GM12878 (cell line): ENCODE results near the gene ABTB1.

ENCODE experiments used
- CTCF ChIP-seq, 3 experiments: IDR thresholded peaks in 2 of 3; conservative IDR thresholded peaks in 1 of 3; 2 replicates each; pipeline ENCODE4 v1.5.1; 2011; ENCODE audit warnings: low read depth in 3 of 3, low read length in 3 of 3, mild to moderate bottlenecking in 3 of 3, control low read depth in 2 of 3, moderate library complexity in 2 of 3, inconsistent platforms in 1 of 3, mixed read lengths in 1 of 3; ENCODE audit not compliant: control insufficient read depth in 2 of 3, insufficient read depth in 1 of 3; ENCODE audit errors: extremely low read depth in 1 of 3
- FOXM1 ChIP-seq: IDR thresholded peaks from 2 replicates; pipeline ENCODE4 v1.6.1; 2012; ENCODE audit warnings: low read depth, mild to moderate bottlenecking, inconsistent platforms, low read length, moderate library complexity
- MXI1 ChIP-seq: fragments of 150-350 bp; IDR thresholded peaks from 2 replicates; pipeline ENCODE4 v1.6.1; 2011; ENCODE audit warnings: low read depth, mild to moderate bottlenecking, inconsistent platforms, low read length, improper control_type of control experiment
- MYC ChIP-seq: IDR thresholded peaks from 2 replicates; pipeline ENCODE4 v1.6.1; 2011; ENCODE audit warnings: mild to moderate bottlenecking, low read length, moderate library complexity, inconsistent platforms; ENCODE audit not compliant: insufficient read depth, insufficient replicate concordance, insufficient read length, severe bottlenecking
- RELA ChIP-seq: fragments of 450-650 bp; IDR thresholded peaks from 2 replicates; pipeline ENCODE4 v1.8.0; 2014; ENCODE audit warnings: borderline replicate concordance; ENCODE audit not compliant: partially characterized antibody
- SMC3 ChIP-seq: IDR thresholded peaks from 2 replicates; pipeline ENCODE4 v1.6.1; 2011; ENCODE audit warnings: low read length, improper control_type of control experiment, borderline replicate concordance
- TCF12 ChIP-seq: IDR thresholded peaks from 2 replicates; pipeline ENCODE4 v1.6.1; 2011; ENCODE audit warnings: low read depth, mild to moderate bottlenecking, low read length

- TF ChIP-seq FOXM1 (no peak), SMC3 (no peak), MXI1 (no peak), TCF12 (no peak), MYC (no peak), CTCF (IDR thresholded peaks at IDR 0.05 in 2 of 3, conservative IDR thresholded peaks at IDR 0.05 in 1 of 3; ENCODE audit: control insufficient read depth in 2 of 3, extremely low read depth in 1 of 3, insufficient read depth in 1 of 3, low read depth in 3 of 3, low read length in 3 of 3) (no peak), RELA (no peak)
Observed at GRCh38 chr3:127640042-127640355, 32.8 kb upstream of the ABTB1 start.
